GM19438 (cell line): Measurements from ENCODE around the gene INPP5D.

Experiments
- ATAC-seq: cut with Tn5 transposase; IDR thresholded peaks from one replicate; pipeline ENCODE4 v1.9.1; 2021; ENCODE audit warnings: low read depth; ENCODE audit not compliant: unreplicated experiment

INPP5D gene

GRCh38 chr2:233225230-233226068 lies 165.3 kb downstream of the INPP5D start:
- no peak for ATAC-seq

DNA sequence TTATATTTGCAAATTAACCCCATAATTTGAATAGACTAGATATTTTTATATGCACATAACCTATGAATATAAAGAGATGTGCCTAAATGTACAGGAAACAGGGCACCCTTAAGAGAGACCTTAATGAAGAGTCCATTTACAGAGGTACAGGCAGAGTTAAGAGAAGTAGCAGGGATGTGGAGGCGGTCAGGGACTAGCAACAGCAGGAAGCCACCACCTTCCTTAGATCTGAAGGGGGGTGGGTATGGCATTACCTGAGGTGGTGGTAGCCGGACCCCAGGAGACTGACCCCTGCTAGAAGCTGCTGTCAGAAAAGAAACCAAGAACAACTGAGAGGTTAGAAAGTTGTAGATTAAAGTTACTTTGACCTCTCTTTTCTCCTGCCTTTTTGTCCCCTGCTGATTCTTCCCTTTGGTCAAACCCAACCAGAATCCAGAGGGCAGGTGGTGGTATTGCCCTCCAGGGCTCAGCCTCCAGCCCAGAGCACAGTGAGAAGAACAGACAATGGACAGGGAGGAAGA lies 166.4 kb downstream of the INPP5D start:
- ATAC-seq: no peak

- ATAC-seq: no peak
Measured at GRCh38 chr2:233227346-233227978, 167.3 kb downstream of the INPP5D start.

DNA sequence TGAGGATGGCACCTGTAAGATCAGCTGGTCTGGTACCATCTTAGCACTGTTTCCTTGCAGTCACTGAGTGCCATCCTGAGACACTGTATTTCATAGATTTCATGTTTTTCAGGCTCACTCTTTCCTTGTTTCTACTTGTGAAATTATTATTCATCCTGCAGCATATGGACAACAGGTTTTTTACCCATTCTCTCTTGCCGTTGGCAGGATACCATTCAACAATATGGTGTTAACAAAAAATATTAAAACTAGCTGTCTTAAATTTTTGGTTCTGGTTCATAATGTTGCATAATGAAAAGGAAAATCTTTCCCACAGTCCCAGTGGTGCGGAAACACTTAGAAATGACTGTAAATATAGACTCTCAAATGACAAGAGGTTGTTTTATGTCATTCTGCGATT lies 168.2 kb downstream of the INPP5D start:
- no peak for ATAC-seq

DNA sequence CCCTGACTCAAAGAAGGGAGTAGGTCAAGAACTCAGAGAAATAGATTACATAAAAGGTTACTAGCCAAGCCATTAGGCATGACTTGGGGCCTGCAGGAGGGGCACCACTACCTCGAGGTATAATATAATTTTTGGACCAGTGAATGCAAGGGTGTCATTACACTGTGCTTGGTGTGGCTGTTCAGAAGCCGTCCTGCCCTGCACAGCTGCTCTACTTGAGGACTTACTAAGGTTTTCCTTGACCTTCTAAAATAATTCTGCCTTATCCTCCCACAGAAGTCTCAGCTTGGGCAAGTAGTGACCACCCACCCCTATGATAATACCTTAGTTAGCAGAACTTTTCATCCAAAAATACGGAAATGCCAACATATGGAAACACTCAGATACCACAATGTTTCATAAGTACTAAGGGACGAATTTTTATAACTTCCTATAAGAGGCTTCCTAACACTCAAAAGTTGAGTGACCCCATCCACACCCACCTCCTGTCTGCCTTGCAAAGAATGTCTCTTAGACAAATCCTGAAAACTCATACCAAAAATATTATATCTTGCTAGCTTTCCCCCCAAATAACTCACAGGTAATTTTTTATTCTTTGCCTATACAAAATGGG lies 173.6 kb downstream of the INPP5D start:
- no peak for ATAC-seq

GRCh38 chr2:233234264-233234663 lies 174.1 kb downstream of the INPP5D start:
- ATAC-seq: no peak

DNA sequence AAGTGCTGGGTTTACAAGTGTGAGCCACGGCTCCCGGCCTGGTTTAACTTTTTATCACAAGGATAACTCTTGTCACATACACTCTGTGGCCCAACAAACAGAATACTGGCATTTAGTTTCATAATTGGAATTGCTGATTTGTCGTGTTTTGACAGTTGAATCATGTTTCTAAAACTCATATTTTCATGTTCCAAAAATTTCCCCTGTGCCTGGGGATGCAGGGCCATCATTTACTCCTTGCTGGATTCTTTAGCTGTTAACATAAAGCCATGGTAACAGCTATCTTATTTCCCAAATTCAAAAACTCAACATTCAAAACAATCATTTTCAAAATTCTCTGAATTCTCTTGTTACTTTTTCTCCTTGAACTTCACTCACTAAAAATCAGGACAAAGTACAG lies 174.9 kb downstream of the INPP5D start:
- ATAC-seq: no peak

DNA sequence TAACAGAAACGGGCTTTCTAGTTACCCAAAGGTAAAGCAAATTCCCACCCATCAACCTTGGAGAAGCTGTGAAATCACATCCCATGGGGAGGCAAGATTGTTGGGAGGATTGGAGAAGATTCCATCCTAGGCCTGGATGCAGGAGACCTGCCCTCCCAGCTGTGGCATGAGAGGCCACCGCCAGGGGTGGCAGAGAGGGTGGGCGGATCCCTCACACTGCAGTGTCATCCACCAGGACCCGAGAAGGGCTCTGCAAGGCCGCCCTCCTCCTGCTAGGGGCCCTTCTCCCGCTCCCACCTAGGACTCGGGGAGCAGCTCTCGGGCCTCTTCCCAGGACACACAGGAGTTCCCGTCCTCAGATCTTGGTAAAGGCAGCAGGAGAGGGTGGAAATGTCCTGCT lies 175.8 kb downstream of the INPP5D start:
- no peak for ATAC-seq

DNA sequence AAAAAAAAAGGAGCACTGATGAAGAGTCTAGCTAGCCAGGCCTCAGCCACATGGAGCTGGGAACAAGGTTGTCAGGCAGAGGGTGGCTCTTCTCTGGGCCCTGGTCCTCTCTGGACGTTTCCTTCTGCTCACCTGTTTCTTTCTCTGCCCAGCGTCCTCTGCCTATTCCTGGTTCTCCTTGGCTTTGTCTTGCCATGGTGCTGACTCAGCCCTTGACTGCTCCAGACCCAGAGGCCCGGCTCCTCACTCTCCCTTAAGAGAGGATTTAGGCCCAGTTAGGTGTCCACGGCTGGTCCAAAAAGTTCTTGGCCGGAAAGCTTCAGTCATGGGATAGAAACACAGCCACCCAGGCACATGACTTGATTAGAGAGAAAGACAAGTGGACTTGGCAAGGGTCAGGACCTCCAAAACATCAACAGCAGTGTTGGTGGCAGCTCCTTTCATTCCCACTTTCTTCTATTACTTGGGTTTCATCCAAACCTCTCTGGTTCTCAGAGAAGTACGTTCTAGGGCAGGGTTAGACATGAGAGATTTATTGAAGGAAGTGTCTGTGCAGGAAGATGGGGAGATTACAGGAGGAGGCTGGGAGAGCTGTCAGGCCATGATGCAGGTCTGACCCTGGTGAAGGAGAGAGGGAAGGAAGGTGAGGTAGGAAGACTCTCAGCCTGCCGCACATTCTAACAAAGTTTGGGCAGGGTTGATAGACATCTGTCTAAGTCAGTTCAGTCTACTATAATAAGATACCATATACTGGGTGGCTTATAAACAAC lies 176.9 kb downstream of the INPP5D start:
- no peak for ATAC-seq

GRCh38 chr2:233240897-233241296 lies 180.8 kb downstream of the INPP5D start:
- ATAC-seq: no peak

- ATAC-seq: no peak
Measured at GRCh38 chr2:233241803-233242202, 181.7 kb downstream of the INPP5D start.

DNA sequence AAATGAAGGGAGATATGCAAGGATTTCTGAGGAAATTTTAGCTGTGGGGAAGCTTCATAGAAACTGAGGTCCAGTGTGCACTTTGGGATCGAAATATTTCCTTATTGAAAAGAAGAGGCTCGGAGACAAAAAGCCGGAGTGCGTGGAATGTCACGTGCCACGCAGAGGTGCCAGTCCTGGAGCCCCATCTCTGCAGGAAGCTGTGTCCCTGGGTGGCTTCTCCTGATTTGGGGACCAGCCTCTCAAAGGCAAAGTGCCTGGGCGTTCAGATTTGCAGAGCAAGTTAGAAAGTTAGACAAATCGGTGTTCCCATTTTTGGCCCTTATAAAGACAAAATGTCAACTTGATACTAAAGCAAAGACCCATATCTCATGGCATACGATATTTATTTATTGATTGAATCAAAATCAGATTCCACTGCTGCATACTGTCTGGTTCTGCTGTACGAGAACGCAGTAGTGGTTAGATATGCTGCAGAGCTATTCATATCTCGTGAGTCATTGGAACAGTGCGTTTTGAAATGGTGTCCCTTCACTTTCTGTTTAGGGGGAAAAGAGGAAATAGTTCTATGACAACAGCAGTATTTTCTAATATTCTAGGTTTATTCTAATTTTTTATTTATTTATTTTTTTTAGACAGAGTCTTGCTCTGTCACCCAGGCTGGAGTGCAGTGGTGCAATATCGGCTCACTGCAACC lies 182.2 kb downstream of the INPP5D start:
- no peak for ATAC-seq

DNA sequence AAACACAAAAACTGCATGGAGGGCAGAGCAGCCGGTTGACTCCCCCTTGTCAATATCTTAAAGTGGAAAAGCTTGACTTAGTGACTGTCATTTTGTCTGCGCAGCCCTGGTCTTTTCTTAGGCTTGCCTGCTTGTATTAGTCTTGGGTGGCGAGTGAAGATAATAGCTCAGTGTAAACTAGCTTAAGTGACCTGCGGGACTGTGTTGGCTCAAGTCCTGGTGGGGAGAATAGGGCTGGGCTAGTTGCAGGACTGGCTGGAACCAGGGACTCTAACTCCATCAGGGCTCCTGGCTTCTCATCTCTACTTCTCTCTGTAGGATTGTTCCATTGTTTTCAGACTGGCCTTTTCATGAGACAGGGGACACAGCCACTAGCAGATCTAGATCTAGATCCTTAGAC lies 183.2 kb downstream of the INPP5D start:
- ATAC-seq: no peak

DNA sequence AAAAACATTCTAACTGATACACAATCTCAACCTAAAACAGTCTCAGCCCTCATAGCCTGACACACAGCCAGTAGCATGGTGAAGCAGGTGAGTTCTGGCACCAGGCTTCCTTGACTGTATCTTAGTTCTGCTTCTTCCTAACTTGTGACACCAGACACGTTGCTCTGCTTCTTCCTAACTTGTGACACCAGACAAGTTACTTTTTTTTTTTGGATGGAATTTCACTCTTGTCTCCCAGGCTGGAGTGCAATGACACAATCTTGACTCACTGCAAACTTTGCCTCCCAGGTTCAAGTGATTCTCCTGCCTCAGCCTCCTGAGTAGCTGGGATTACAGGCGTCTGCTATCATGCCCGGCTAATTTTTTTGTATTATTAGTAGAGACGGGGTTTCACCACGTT lies 184.7 kb downstream of the INPP5D start:
- no peak for ATAC-seq

GRCh38 chr2:233245406-233245805 lies 185.3 kb downstream of the INPP5D start:
- no peak for ATAC-seq

DNA sequence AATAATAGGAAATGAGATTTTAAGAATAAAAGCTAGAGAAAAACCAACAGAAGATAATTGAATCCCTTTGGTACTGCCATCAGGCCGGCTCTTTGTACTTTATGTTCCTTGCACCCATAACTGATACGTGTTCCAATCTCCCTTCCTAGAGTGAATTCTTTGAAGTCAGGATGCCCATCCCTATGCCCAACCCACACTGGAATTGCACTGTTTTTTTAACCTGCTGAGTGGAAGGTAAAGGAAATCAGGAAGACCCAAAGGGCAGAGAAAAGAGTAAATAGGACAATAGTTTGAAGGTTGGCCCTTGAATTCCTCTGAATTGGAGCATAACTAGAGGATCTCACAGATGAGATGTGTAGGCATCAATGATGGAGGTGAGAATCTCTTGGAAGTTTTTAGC lies 187.0 kb downstream of the INPP5D start:
- ATAC-seq: no peak

DNA sequence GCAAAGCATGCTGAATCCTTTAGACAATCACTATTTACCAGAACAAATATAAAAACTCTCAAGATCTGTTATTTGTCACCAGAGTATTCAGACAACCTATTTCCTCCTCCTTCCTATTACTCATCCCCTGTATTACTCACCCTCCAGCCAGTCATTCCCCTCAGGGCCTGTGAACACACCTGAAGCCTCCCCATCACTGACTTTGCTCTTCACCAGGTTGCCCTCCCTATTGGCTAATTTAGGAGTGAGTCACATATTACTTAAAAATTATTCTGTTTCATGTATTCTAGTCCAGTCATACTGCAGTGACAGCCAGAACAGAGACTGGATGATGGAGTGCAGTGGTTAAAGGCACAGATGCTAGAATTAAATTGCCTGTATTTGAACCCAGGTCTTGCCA lies 187.6 kb downstream of the INPP5D start:
- ATAC-seq: no peak

DNA sequence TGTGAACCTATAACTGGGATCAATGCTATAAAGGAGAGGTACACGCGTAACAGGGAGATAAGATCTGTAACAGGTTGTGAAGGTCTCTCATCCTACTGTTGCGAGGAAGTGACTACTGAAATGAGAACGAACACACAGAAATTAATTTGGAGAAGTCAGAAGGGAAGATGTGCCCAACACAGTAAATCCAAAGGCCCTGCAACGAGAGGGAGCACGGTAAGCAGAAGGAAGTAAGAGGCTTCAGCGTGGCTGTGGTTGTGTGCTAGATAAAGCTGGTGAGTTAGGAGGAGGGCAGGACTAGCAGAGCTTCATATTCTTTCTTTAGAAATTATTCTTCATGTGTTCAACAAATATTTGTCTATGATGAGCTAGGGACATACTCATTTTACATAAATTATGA lies 188.9 kb downstream of the INPP5D start:
- ATAC-seq: no peak

DNA sequence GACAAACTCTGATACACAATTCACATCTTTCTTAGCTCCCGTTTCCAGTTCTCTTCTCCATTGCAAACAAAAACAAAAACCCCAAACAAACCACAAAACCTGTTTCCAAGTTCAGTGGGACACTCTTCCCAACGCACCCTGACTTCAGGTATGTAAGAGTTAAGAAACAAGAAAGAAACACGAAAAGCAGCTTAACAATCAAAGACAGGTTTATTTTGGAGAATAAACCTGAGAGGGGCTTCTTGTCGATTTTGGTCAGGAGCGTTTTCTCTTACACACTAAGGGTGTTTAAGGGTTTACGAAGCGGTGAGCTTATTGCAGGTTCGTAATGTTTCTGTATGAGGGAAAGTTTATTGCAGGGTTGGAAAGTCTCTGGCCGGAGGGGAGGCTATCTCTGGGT lies 190.4 kb downstream of the INPP5D start:
- no peak for ATAC-seq

DNA sequence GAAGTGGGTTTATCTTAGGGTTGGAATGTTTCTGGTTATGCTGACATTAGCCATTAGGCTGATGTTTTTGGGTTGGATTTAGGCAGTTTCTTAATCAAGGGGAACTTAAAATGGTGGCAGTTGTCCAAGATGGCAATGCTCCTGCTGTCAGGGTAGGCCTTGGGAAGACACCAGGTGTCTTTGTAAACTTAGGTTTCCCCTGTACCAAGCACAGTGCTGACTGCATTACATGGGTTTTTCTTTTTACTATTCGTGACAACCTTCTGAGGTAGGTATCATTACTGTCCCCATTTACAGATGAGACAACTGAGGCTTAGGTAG lies 190.8 kb downstream of the INPP5D start:
- peak; percentile 21 for ATAC-seq
